Neural progenitor cell (in vitro differentiated cells): ENCODE data around the gene IGF1.

Experiments
- CTCF ChIP-seq: fragments of 200-600 bp; sonication (generic); IDR thresholded peaks from 2 replicates; pipeline ENCODE4 v1.5.1; 2017; ENCODE audit warnings: antibody characterized with exemption, mild to moderate bottlenecking
- EZH2 ChIP-seq: fragments of 200-600 bp; sonication (generic); IDR thresholded peaks from 2 replicates; pipeline ENCODE4 v1.6.1; 2017; ENCODE audit warnings: antibody characterized with exemption, mild to moderate bottlenecking, moderate library complexity

- TF ChIP-seq EZH2 (no peak), CTCF (no peak)
Observed at GRCh38 chr12:102415515-102415914, 64.8 kb downstream of the IGF1 start.
